OCI-LY7 (cell line): ENCODE data around the gene UNC13B. TPM values are rescaled to one million over a fixed set of nuclear protein-coding genes. Genes with fewer than 3 reads are reported as not detected.

Experiments used
- BruUV-seq: library from RNA; stranded (reverse); fragments of 400-500 nt; replicated peaks from 2 replicates; lab custom pipeline; 2021; lab: Mats Ljungman, UMichigan
- CTCF ChIA-PET: fragments of 300-600 bp; sonication (Branson Sonifier 250); formaldehyde crosslinking; loops from one replicate; lab custom pipeline; 2022; ENCODE audit warnings: antibody characterized with exemption; ENCODE audit not compliant: unreplicated experiment; lab: Charles Lee
- POLR2A ChIA-PET: fragments of 300-600 bp; sonication (Branson Sonifier 250); formaldehyde crosslinking; loops from one replicate; lab custom pipeline; 2022; ENCODE audit warnings: antibody characterized with exemption; lab: Charles Lee
- DNase-seq: peaks from one replicate; pipeline ENCODE4 v3.0.0-alpha.2; 2015; ENCODE audit warnings: low spot score
- H2AFZ ChIP-seq: fragments of 200-600 bp; sonication (generic), shearing (Covaris generic); 2 replicates; pipeline ENCODE4 v1.6.1; 2014; ENCODE audit warnings: mild to moderate bottlenecking, antibody characterized with exemption, low read length, moderate library complexity
- H3K27ac ChIP-seq: fragments of 200-600 bp; sonication (generic); 2 replicates; pipeline ENCODE4 v1.5.1; 2014; ENCODE audit warnings: mixed run types, low read depth, mild to moderate bottlenecking, moderate library complexity, low read length, inconsistent platforms; ENCODE audit not compliant: poor library complexity, severe bottlenecking
- H3K36me3 ChIP-seq: fragments of 200-600 bp; sonication (generic); 2 replicates; pipeline ENCODE4 v1.6.1; 2014; ENCODE audit warnings: mild to moderate bottlenecking, antibody characterized with exemption, low read length, moderate library complexity, mixed read lengths; ENCODE audit not compliant: insufficient read depth
- H3K4me1 ChIP-seq: fragments of 200-600 bp; sonication (generic); 2 replicates; pipeline ENCODE4 v1.5.1; 2014; ENCODE audit warnings: mild to moderate bottlenecking, low read length; ENCODE audit not compliant: insufficient read depth, poor library complexity, severe bottlenecking
- H3K4me2 ChIP-seq: fragments of 200-600 bp; sonication (generic); 2 replicates; pipeline ENCODE4 v1.6.1; 2014; ENCODE audit warnings: mild to moderate bottlenecking, low read length
- H3K4me3 ChIP-seq: fragments of 200-600 bp; sonication (generic); 2 replicates; pipeline ENCODE4 v1.5.1; 2014; ENCODE audit warnings: mild to moderate bottlenecking, low read depth, low read length; ENCODE audit not compliant: poor library complexity, severe bottlenecking
- H3K79me2 ChIP-seq: fragments of 200-600 bp; sonication (generic); 2 replicates; pipeline ENCODE4 v1.6.1; 2016; ENCODE audit warnings: low read depth, mild to moderate bottlenecking, low read length, moderate library complexity, mixed read lengths; ENCODE audit not compliant: insufficient read depth
- H3K9me2 ChIP-seq: fragments of 200-600 bp; sonication (generic); 2 replicates; pipeline ENCODE4 v1.6.1; 2016; ENCODE audit warnings: mild to moderate bottlenecking, low read length, mixed read lengths; ENCODE audit not compliant: insufficient read depth
- H3K9me3 ChIP-seq: fragments of 200-600 bp; sonication (generic); 2 replicates; pipeline ENCODE4 v1.6.1; 2014; ENCODE audit warnings: mild to moderate bottlenecking, mixed run types, low read length, mixed read lengths
- H4K20me1 ChIP-seq: fragments of 200-600 bp; sonication (generic); 2 replicates; pipeline ENCODE4 v1.6.1; 2014; ENCODE audit warnings: mild to moderate bottlenecking, antibody characterized with exemption, low read length, moderate library complexity, mixed read lengths; ENCODE audit not compliant: insufficient read depth
- EZH2phosphoT487 ChIP-seq: fragments of 200-600 bp; sonication (generic); IDR thresholded peaks from 2 replicates; pipeline ENCODE4 v1.6.1; 2018; ENCODE audit warnings: low read depth, borderline replicate concordance, mild to moderate bottlenecking, mixed run types, antibody characterized with exemption, low read length, moderate library complexity, mixed read lengths
- intact Hi-C: fragments of 100-400 bp; cut with micrococcal nuclease; formaldehyde crosslinking; loops from one replicate; pipeline ENCODE4 v1.10.0; 2022; ENCODE audit not compliant: unreplicated experiment
- total RNA-seq, 2 experiments: library from RNA; depleted of rRNA in 1 of 2; stranded (reverse); fragments of >200 nt in 1 of 2; shearing (Covaris generic) in 1 of 2; gene quantifications; 2 replicates each; pipeline ENCODE4 v1.2.3, GENCODE V29; 2014 to 2022
- TF ChIP-seq, protein P1 (sequence below): fragments of 200-600 bp; sonication (generic); conservative IDR thresholded peaks from 2 replicates; pipeline ENCODE4 v1.5.1; 2014; ENCODE audit warnings: mild to moderate bottlenecking, antibody characterized with exemption, low read length, moderate library complexity, mixed read lengths

The UNC13B gene
- total RNA-seq, 2 experiments from 2014 or later = 1.7 to 5.8 TPM

DNA sequence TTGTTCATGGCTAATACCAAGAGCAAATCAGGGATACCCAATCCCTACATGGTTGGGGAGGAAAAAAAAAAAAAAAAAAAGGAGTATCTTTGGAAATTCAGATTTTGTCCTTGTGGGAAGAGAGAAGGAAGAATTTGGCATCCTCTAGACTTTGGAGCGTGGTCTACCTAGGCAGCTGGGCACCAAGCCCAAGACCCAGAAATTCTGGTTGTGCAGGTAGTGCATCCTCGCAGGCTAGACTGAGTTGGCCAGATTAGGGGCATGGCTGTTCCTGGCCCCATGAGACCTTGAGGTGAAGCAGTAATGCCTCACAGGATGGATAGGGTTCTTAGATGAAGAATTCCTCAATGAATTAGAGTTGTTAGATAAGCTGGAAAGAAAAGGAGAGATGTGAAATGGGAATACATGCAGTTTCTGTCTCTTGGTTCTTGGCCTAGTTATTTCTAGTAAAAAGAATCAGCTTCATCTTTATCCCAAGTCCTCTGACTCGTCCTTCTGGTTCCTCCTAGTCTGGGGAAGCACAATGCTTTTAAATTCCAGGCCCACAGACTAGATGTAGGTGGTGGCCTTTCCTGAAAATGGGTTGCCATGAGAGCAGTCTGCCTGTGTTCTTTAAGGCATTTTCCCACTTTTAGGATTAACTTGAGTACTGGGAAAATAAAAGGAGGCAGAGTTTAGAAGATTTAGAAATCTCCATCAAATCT lies 187.6 kb downstream of the UNC13B start:
- POLR2A ChIA-PET = no interaction called here
- H3K27ac ChIP-seq = no peak overlapping the region
- BruUV-seq = no TSS peak
- no peaks in the 10 kb centered on the region for H3K9me2 ChIP-seq
- intact Hi-C loops = no loop called here
- no peak for TF ChIP-seq EZH2phosphoT487
- TF ChIP-seq, protein P1, sequence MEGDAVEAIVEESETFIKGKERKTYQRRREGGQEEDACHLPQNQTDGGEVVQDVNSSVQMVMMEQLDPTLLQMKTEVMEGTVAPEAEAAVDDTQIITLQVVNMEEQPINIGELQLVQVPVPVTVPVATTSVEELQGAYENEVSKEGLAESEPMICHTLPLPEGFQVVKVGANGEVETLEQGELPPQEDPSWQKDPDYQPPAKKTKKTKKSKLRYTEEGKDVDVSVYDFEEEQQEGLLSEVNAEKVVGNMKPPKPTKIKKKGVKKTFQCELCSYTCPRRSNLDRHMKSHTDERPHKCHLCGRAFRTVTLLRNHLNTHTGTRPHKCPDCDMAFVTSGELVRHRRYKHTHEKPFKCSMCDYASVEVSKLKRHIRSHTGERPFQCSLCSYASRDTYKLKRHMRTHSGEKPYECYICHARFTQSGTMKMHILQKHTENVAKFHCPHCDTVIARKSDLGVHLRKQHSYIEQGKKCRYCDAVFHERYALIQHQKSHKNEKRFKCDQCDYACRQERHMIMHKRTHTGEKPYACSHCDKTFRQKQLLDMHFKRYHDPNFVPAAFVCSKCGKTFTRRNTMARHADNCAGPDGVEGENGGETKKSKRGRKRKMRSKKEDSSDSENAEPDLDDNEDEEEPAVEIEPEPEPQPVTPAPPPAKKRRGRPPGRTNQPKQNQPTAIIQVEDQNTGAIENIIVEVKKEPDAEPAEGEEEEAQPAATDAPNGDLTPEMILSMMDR = no peak
- no peak overlapping the region for H3K4me3 ChIP-seq
- no peaks in the 10 kb centered on the region for H4K20me1 ChIP-seq
- CTCF ChIA-PET = no interaction called here
- H3K79me2 ChIP-seq = no peaks in the 10 kb centered on the region
- H2AFZ ChIP-seq = no peak overlapping the region
- no peaks in the 10 kb centered on the region for H3K36me3 ChIP-seq
- no peak for DNase-seq
- H3K9me3 ChIP-seq = no peaks in the 10 kb centered on the region
- no peak overlapping the region for H3K4me2 ChIP-seq
- H3K4me1 ChIP-seq = no peaks in the 10 kb centered on the region

DNA sequence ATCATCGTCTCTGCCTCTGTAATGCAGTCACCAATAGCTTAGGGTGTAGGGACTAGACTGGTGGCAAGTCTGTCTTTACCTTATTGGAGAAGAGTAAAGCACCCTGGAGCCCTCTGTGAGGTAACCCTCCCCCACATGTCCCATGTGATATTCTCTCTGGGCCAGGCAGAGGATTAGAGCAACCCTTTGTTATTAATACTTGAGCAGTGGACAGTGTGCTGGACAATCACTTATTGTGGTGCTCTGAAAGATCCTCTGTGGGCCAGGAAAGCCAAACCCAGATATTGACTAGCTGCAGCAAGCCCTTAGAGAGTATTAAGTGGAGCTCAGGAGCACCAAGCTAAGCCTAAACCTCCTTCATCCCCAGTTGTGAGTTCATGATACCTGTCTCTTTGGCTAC lies 188.4 kb downstream of the UNC13B start:
- Histone ChIP-seq H2AFZ (no peak overlapping the region), H3K4me3 (no peak overlapping the region), H3K27ac (no peak overlapping the region), H3K9me2 (no peaks in the 10 kb centered on the region), H3K36me3 (no peaks in the 10 kb centered on the region), H3K4me1 (no peaks in the 10 kb centered on the region), H3K4me2 (no peak overlapping the region), H4K20me1 (no peaks in the 10 kb centered on the region), H3K79me2 (no peaks in the 10 kb centered on the region), H3K9me3 (no peaks in the 10 kb centered on the region)
- DNase-seq = no peak
- intact Hi-C loops = no loop called here
- POLR2A ChIA-PET = no interaction called here
- TF ChIP-seq, protein P1 = no peak
- no peak for TF ChIP-seq EZH2phosphoT487
- BruUV-seq = no TSS peak
- CTCF ChIA-PET = no interaction called here

DNA sequence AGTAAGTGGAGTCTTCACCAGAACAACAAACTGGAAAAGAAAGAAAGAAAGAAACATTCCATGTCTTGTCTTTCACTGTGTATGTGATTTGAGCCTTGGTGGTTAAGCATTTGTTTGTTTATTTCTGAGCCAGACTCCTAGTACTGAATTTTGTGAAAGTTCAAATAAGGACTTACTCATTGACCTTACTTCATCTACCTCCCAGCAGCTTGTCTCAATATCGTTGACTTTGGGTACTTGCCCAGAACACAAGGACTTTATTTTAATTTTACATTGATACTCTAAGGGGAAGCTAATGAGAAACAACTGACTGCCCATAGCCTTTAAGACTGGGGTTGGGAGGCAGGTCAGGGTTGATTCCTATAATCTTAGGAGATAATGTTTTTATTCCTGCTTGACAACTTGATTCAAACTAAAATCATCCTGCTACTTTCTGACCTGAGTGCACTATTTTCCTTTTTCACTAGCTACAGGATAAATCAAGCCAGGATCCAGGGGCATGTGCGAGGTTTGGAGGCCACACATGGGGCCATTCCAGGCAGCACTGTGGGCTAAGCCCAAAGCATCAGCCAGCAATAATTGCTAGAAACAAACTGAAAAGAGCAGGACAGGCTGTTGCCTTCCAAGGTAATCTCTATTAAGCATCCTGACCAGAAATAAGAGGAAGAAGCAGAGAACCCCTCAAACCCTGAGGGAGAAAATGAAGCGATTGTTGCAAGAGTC lies 189.2 kb downstream of the UNC13B start:
- intact Hi-C loops = no loop called here
- no peak overlapping the region for H3K4me3 ChIP-seq
- TF ChIP-seq EZH2phosphoT487 = no peak
- TF ChIP-seq, protein P1 = no peak
- no peaks in the 10 kb centered on the region for H3K9me3 ChIP-seq
- POLR2A ChIA-PET = interaction anchor here (0.6 kb wide), 1 partner anchor 23 kb away, joined by 3 read pairs; no protein-coding TSS in a partner anchor
- no peaks in the 10 kb centered on the region for H3K9me2 ChIP-seq
- H4K20me1 ChIP-seq = no peaks in the 10 kb centered on the region
- no peak for DNase-seq
- H3K36me3 ChIP-seq = no peaks in the 10 kb centered on the region
- H2AFZ ChIP-seq = no peak overlapping the region
- H3K79me2 ChIP-seq = no peaks in the 10 kb centered on the region
- H3K4me1 ChIP-seq = no peaks in the 10 kb centered on the region
- no peak overlapping the region for H3K27ac ChIP-seq
- BruUV-seq = no TSS peak
- H3K4me2 ChIP-seq = no peak overlapping the region
- CTCF ChIA-PET = no interaction called here
